K562 (cell line): Measurements from ENCODE around the gene SLC25A34. TPM values are rescaled to one million over a fixed set of nuclear protein-coding genes. Genes with fewer than 3 reads are reported as not detected.

Experiments
- ATAC-seq: fragments of 200-7000 bp; cut with Tn5 transposase; 3 replicates; pipeline ENCODE4 v1.9.1; 2020; ENCODE audit warnings: moderate library complexity
- BruUV-seq: library from RNA; stranded (reverse); fragments of 400-500 nt; replicated peaks from 2 replicates; lab custom pipeline; 2021; lab: Mats Ljungman, UMichigan
- CTCF ChIA-PET: fragments of 300-600 bp; formaldehyde crosslinking; extraction: SDS; loops from one replicate; lab custom pipeline; 2021; ENCODE audit warnings: low intra/inter-chr PET ratio; lab: Yijun Ruan, JAX
- POLR2A ChIA-PET: fragments of 300-600, 350-650 bp; sonication (Branson Sonifier 250); formaldehyde crosslinking; extraction: SDS; loops from one replicate; lab custom pipeline; 2021; ENCODE audit warnings: antibody characterized with exemption, inconsistent platforms; lab: Yijun Ruan, JAX
- DNase-seq, 4 experiments: peaks; one replicate each; pipeline versions ENCODE4 v3.0.0 to v3.0.0-alpha.2; 2011 to 2018; ENCODE audit warnings: low spot score in 3 of 4, mixed read lengths in 3 of 4; ENCODE audit errors: extremely low read depth in 1 of 4
- FAIRE-seq: peaks from 2 replicates; lab custom pipeline; 2011; peaks lifted over from hg19 to GRCh38; lab: Jason Lieb, UNC
- H2AFZ ChIP-seq: 2 replicates; pipeline ENCODE4 v1.6.0; 2011; ENCODE audit warnings: low read depth, low read length, control low read depth, inconsistent platforms
- H3K27ac ChIP-seq: fragments of 200-600 bp; 3 replicates; pipeline ENCODE4 v1.8.0; 2011; ENCODE audit warnings: low read depth, mild to moderate bottlenecking, control low read depth, inconsistent platforms, low read length, moderate library complexity, mixed read lengths; ENCODE audit errors: extremely low read depth
- H3K27me3 ChIP-seq, 2 experiments: fragments of 300-600 bp in 1 of 2; 2 replicates in 1 of 2; 3 replicates in 1 of 2; pipeline versions ENCODE4 v1.6.0 to v1.8.0; 2011; ENCODE audit warnings: inconsistent platforms in 2 of 2, low read length in 2 of 2, mild to moderate bottlenecking in 1 of 2, mixed read lengths in 1 of 2, moderate library complexity in 1 of 2; ENCODE audit not compliant: control insufficient read depth in 2 of 2, insufficient read depth in 2 of 2
- H3K36me3 ChIP-seq: fragments of 300-600 bp; 3 replicates; pipeline ENCODE4 v1.8.0; 2011; ENCODE audit warnings: mild to moderate bottlenecking, low read length, inconsistent platforms; ENCODE audit not compliant: control insufficient read depth, insufficient read depth
- H3K4me1 ChIP-seq, 2 experiments: fragments of 200-600 bp in 1 of 2; replicated peaks in 1 of 2; 2 replicates in 1 of 2; 3 replicates in 1 of 2; pipeline versions ENCODE4 v1.5.1 to v1.8.0; 2011; ENCODE audit warnings: inconsistent platforms in 2 of 2, low read length in 2 of 2, mild to moderate bottlenecking in 1 of 2, mixed read lengths in 1 of 2, moderate library complexity in 1 of 2; ENCODE audit not compliant: control insufficient read depth in 2 of 2, insufficient read depth in 2 of 2
- H3K4me2 ChIP-seq: 2 replicates; pipeline ENCODE4 v1.6.1; 2011; ENCODE audit warnings: low read length, control low read depth, inconsistent platforms, mixed read lengths; ENCODE audit not compliant: insufficient read depth
- H3K4me3 ChIP-seq: fragments of 200-600 bp; sonication (generic), shearing (Covaris generic); 2 replicates; pipeline ENCODE4 v1.5.1; 2016; ENCODE audit warnings: control low read depth, inconsistent platforms
- H3K79me2 ChIP-seq: fragments of 200-600 bp; 3 replicates; pipeline ENCODE4 v1.8.0; 2011; ENCODE audit warnings: low read length, inconsistent platforms; ENCODE audit not compliant: control insufficient read depth, insufficient read depth
- H3K9ac ChIP-seq, 2 experiments: 2 replicates each; pipeline versions ENCODE4 v1.6.0 to v1.6.1; 2011; ENCODE audit warnings: low read depth in 2 of 2, low read length in 2 of 2, control low read depth in 1 of 2, inconsistent platforms in 1 of 2, mild to moderate bottlenecking in 1 of 2, mixed read lengths in 1 of 2; ENCODE audit not compliant: insufficient read depth in 1 of 2
- H3K9me1 ChIP-seq: one replicate; pipeline ENCODE4 v1.6.0; 2011; ENCODE audit warnings: inconsistent platforms, mild to moderate bottlenecking, low read length, moderate library complexity; ENCODE audit not compliant: control insufficient read depth, insufficient read depth
- H3K9me3 ChIP-seq: replicated peaks from 2 replicates; pipeline ENCODE4 v1.5.1; 2011; ENCODE audit warnings: low read depth, low read length, inconsistent platforms; ENCODE audit not compliant: control insufficient read depth, insufficient read depth
- H4K20me1 ChIP-seq: replicated peaks from 2 replicates; pipeline ENCODE4 v1.6.1; 2011; ENCODE audit warnings: low read length, inconsistent platforms, mixed read lengths; ENCODE audit not compliant: control insufficient read depth, insufficient read depth
- KLF13 ChIP-seq: fragments of 450-650 bp; IDR thresholded peaks from 2 replicates; pipeline ENCODE4 v1.6.1; 2016; ENCODE audit warnings: missing genetic modification characterization, low read depth, mild to moderate bottlenecking, missing compliant biosample characterization, moderate library complexity, borderline replicate concordance
- NCOR1 ChIP-seq: fragments of 450-650 bp; IDR thresholded peaks from 2 replicates; pipeline ENCODE4 v1.6.1; 2016; ENCODE audit warnings: mild to moderate bottlenecking, moderate library complexity
- RBM14 ChIP-seq: fragments of 200-400 bp; formaldehyde crosslinking; IDR thresholded peaks from 2 replicates; pipeline ENCODE4 v1.6.1; 2018; ENCODE audit warnings: low read depth, mild to moderate bottlenecking, low read length, moderate library complexity, borderline replicate concordance; ENCODE audit not compliant: insufficient read depth
- SAP30 ChIP-seq: fragments of 200-600 bp; sonication (generic); IDR thresholded peaks from 2 replicates; pipeline ENCODE4 v1.6.1; 2012; ENCODE audit warnings: borderline replicate concordance, low read depth, mild to moderate bottlenecking, moderate library complexity, low read length, control low read depth, inconsistent platforms; ENCODE audit not compliant: insufficient read depth, poor library complexity, severe bottlenecking
- ZNF121 ChIP-seq: sonication (generic); formaldehyde crosslinking; conservative IDR thresholded peaks from 2 replicates; pipeline ENCODE4 v1.8.0; 2022; ENCODE audit warnings: missing genetic modification reagents
- ZNF512 ChIP-seq: IDR thresholded peaks from 2 replicates; pipeline ENCODE4 v1.6.1; 2016; ENCODE audit warnings: missing genetic modification characterization, missing compliant biosample characterization
- WGBS: fragments of 100-300 bp; shearing (Covaris generic); methylation state at CpG from one replicate; pipeline ENCODE4 v1.1.6; 2016; ENCODE audit warnings: low coverage, mixed read lengths; ENCODE audit not compliant: insufficient coverage; ENCODE audit errors: missing lambda C conversion rate; 5-methylcytosine and 5-hydroxymethylcytosine counted together
- in situ Hi-C: fragments of 300-500 bp; cut with MboI; formaldehyde crosslinking; loops from 4 replicates; pipeline ENCODE4 v1.15.0; 2018; ENCODE audit warnings: inconsistent platforms, mixed read lengths
- intact Hi-C: fragments of 100-400 bp; cut with micrococcal nuclease; formaldehyde crosslinking; loops from 2 replicates; pipeline ENCODE4 v1.14.2; 2022
- polyA plus RNA-seq, 8 experiments: library from polyadenylated mRNA; depleted of rRNA in 4 of 8; stranded (reverse) in 5 of 8; unstranded in 3 of 8; fragments of >200 nt; fragmentation: Nextera tagmentation in 2 of 8; fragmentation: Illumina TruSeq in 1 of 8; extraction: Ambion mirVana in 2 of 8; extraction: Trizol in 1 of 8; gene quantifications; 2 replicates each; pipeline versions ENCODE4 v1.2.1 to v1.2.3, GENCODE V29; 2011 to 2014; ENCODE audit warnings: inconsistent platforms in 1 of 8, missing spikeins in 1 of 8
- total RNA-seq, 7 experiments: library from RNA; depleted of rRNA in 6 of 7; stranded (reverse); fragments of >200 nt in 6 of 7; fragmentation: Illumina TruSeq in 2 of 7; extraction: Trizol in 2 of 7; gene quantifications; 2 replicates each; pipeline versions ENCODE4 v1.2.1 to v1.2.3, GENCODE V29; 2011 to 2021; ENCODE audit warnings: low replicate concordance in 1 of 7

Gene SLC25A34
- total and polyA plus RNA-seq, 9 of the 15 experiments (the other 6 are each of a cell fraction or from before 2014, with no cell fraction given) = 0.01 to 0.57 (median 0.16) TPM

- Histone ChIP-seq H4K20me1 (no peaks in the 10 kb centered on the region), H3K4me3 (no peak overlapping the region), H3K9ac (no peak overlapping the region), H3K27me3 (no peaks in the 10 kb centered on the region), H3K9me3 (no peaks in the 10 kb centered on the region), H3K27ac (no peak overlapping the region), H2AFZ (no peak overlapping the region), H3K4me2 (no peak overlapping the region), H3K9me1 (no peaks in the 10 kb centered on the region), H3K4me1 (peaks cover 0 to 5% of the 10 kb centered on the region in 2 experiments; a peak in 2 of 5 replicates), H3K36me3 (peaks cover 20% of the 10 kb centered on the region; the same call in 2 of the 3 replicates), H3K79me2 (peaks cover 44% of the 10 kb centered on the region)
- DNase-seq (no peak), ATAC-seq (no peak), FAIRE-seq (peak; percentile 44)
- ChIA-PET CTCF (no interaction called here), POLR2A (interaction anchor here (0.8 to 1.3 kb wide), 2 partner anchors 12 to 16 kb away, joined by 3 to 4 read pairs; no protein-coding TSS in a partner anchor)
- intact Hi-C loops = no loop called here
- in situ Hi-C loops = no loop called here
- WGBS = 87% methylated on average over 15 of the region's 15 CpGs
- no TSS peak for BruUV-seq
- TF ChIP-seq SAP30 (no peak), ZNF121 (CRISPR knock-in tag) (peak; percentile 84)
Observed at GRCh38 chr1:15708486-15709137, 27.4 kb upstream of the SLC25A34 start.

GRCh38 chr1:15709226-15709625, 26.8 kb upstream of the SLC25A34 start:
- 82% methylated on average over 4 of the region's 4 CpGs for WGBS
- Histone ChIP-seq H3K4me3 (no peak overlapping the region), H4K20me1 (no peaks in the 10 kb centered on the region), H3K27me3 (no peaks in the 10 kb centered on the region), H3K9ac (no peak overlapping the region), H3K4me2 (no peak overlapping the region), H3K9me3 (no peaks in the 10 kb centered on the region), H3K27ac (no peak overlapping the region), H3K4me1 (peaks cover 0 to 5% of the 10 kb centered on the region in 2 experiments; a peak in 1 of 5 replicates), H3K79me2 (peaks cover 40% of the 10 kb centered on the region), H3K9me1 (no peaks in the 10 kb centered on the region), H2AFZ (no peak overlapping the region), H3K36me3 (peaks cover 20% of the 10 kb centered on the region; the same call in 2 of the 3 replicates)
- intact Hi-C loops (no loop called here), in situ Hi-C loops (no loop called here)
- no peak for ATAC-seq
- DNase-seq = no peak
- ChIA-PET POLR2A (interaction anchor here (0.7 to 1.3 kb wide), 2 partner anchors 9 to 16 kb away, joined by 3 to 4 read pairs; no protein-coding TSS in a partner anchor), CTCF (no interaction called here)
- BruUV-seq = no TSS peak
- FAIRE-seq = no peak
- no peak for TF ChIP-seq RBM14
- no peak for TF ChIP-seq NCOR1
- TF ChIP-seq KLF13 (tag) = no peak
- no peak for TF ChIP-seq ZNF512
